NCI-H446 treated with DMSO at 0.1 percent for 48 hours (cell line): ENCODE results near the gene NFIA.
"Not testable (repeated sequence)": the region's sequence is repeated elsewhere in the genome, so short reads cannot be mapped to it uniquely, and the experiment has no call there.

ENCODE experiments used
- DNase-seq: peaks from one replicate; lab custom pipeline; 2025; lab: John Stamatoyannopoulos, UW

NFIA gene

DNA sequence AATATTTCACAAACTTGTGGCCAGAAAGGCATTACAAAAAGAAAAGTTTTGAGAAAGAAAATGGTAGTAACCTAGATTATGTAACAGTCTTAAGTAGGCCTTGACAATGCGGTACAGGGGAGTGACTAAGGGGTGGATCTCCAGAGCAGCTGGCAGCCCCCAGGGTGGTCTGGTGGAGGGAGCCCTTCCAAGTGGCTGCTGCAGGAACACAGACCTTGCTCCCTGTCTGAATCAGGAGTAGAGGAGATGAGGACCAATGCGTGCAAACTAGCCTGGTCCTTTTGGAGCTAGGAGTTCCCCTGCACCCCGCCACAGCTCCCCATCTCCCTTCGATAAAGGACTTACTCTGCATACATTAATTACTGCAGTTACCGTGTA lies 189.0 kb downstream of the NFIA start:
- no peak for DNase-seq

GRCh38 chr1:61273167-61273705 lies 190.9 kb downstream of the NFIA start:
- DNase-seq = no peak

GRCh38 chr1:61273861-61274260 lies 191.5 kb downstream of the NFIA start:
- no peak for DNase-seq

DNA sequence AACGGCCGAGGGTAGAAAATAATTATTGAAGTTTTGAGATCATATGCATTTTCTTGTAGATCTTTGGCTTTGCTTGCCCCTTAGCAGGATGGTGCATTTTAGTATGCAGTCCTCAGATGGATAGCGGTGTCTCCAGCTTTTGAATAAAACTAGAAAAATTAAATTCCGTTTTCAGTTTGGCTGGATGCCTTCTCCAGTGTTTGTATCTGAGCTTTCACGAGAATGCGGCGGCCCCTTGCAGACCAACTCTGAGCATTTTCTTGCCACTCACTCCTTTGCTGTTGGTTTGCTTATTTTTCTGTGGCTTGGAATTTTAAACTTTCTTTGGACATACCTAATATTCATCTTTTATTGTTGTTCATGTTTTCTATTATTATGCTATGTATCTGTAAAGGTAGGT lies 192.6 kb downstream of the NFIA start:
- DNase-seq = no peak

DNA sequence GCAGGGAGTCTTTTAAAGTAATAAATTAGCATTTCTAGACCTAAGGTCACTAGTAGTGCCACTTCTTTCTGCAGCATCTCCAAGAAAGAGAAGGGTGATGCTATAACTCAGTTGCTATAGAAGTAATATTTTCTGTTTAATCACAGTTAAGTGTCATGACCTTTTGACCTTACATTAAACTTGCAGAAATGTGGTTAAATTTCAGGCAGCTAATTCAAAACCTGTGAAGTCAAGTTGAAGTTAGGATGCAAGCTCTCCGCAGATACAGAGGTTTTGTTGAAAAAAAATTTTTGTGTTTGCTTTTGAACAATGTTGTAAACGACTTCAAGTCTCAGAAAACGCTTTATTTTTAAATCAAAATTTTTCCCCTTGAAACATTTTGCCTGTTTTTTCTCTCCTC lies 193.9 kb downstream of the NFIA start:
- DNase-seq = no peak

GRCh38 chr1:61277121-61277690 lies 194.8 kb downstream of the NFIA start:
- no peak for DNase-seq

DNA sequence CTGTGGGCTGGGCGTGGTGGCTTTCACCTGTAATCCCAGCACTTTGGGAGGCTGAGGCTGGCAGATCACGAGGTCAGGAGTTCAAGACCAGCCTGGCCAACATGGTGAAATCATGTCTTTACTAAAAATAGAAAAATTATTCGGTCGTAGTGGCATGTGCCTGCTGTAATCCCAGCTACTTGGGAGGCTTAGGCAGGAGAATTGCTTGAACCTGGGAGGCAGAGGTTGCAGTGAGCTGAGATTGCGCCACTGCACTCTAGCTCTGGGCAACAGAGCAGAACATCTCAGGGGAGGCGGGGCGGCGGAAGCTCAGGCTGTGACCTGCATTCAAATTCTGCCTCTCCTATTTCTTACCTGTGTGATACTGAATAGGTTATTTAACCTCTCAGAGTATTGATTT lies 196.1 kb downstream of the NFIA start:
- not testable (repeated sequence) for DNase-seq

- DNase-seq = no peak
Measured at GRCh38 chr1:61278966-61279365, 196.6 kb downstream of the NFIA start.

GRCh38 chr1:61279570-61279969 lies 197.2 kb downstream of the NFIA start:
- DNase-seq = peak; percentile 47

GRCh38 chr1:61280452-61280851 lies 198.1 kb downstream of the NFIA start:
- no peak for DNase-seq

DNA sequence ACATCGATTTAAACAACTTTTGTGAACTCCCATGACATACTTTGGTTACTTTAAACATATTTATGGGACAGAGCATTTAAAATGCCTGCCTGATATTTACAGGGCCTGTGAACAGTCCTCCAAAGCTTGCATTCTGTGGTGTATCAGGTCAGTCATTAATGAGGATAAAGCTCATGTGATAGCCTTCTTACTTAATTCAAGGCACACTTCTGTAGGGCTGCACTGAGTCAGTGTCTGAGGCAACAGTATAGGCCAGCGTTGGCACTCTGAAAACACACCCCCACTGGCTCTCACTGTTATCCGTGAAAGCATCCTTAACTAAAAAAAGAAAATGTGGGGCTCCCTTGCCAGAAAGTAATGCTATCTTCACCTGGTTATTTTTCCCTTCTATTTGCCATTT lies 200.0 kb downstream of the NFIA start:
- no peak for DNase-seq

- no peak for DNase-seq
Measured at GRCh38 chr1:61284248-61284854, 202.0 kb downstream of the NFIA start.

DNA sequence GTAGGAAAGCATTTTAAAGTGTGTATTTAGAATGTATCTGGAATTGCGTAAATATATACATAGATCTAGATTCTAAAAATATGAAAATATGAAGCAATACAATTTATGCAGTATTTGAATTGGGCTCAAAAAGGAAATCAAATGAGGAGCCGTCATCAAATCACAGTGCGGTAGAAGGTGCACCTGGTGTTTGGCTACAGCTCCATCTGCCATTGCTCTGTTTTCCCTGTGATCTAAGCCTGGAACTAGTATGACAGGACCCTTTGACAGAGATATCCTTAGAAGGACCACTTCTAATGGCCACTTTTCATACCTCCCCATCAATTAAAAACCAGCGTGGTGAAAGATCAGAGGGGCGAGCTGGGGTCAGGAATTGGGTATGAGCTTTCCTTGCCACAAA lies 202.6 kb downstream of the NFIA start:
- DNase-seq = no peak

- DNase-seq = no peak
Measured at GRCh38 chr1:61285371-61285885, 203.1 kb downstream of the NFIA start.

GRCh38 chr1:61287014-61287413 lies 204.7 kb downstream of the NFIA start:
- no peak for DNase-seq

GRCh38 chr1:61287734-61288133 lies 205.4 kb downstream of the NFIA start:
- no peak for DNase-seq

DNA sequence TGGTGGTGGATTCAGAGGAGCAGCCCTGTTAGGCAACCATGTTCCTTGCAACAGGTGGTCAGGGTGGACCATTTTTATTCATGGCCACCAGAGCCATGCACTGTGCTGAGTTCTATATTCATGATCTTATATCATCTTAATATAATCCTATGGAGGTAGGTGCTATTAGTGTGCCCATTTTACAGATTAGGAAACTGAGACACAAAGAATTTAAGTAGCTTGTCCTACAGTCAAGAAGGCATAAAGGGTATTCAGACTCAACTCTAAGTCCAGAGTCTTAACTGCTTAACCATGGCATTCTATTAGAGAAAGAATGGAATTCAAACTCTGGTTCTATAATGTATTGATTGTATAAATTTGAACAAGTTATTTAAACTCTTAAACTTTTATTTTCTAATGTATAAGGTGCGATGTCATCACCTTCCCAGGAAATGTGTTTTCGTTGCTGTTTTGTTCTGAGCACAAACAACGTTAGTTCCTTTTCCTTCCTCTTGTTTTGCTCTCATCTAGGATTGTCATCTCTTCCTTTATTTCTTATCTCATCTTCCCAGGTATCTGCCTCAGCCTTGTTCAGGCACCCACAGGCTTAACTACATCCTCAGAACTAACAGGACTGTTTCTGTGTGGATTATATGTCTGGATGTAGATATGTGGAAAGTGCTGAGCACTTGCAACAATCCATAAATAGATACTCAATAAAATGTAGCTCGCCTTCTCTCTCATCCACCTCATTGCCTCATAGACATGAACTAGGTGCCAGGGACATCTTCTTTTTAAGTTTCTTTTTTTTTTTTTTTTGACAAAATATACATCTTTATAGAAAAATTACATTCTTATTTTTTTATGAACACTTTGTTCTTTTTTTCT lies 207.1 kb downstream of the NFIA start:
- no peak for DNase-seq

GRCh38 chr1:61290525-61290924 lies 208.2 kb downstream of the NFIA start:
- DNase-seq = no peak

DNA sequence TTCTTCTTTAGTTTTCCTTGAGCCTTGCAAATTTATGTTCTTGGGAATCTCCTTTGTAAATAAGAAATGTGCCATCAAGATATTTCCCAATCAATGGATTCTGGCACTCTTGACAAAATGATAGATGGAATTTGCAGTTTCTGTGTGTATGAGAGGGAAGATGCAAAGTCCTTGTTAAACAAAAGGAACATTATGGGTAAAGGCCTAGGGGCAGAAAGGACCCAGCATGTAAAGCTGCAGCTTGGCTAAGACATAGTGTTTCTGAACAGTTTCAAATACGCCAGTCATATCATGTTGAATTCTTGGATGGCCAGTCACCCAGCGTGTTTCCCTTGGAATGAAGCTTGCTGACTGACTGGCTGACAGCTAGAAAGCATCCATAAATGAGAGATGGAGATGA lies 210.8 kb downstream of the NFIA start:
- no peak for DNase-seq

- no peak for DNase-seq
Measured at GRCh38 chr1:61293986-61294504, 211.7 kb downstream of the NFIA start.

DNA sequence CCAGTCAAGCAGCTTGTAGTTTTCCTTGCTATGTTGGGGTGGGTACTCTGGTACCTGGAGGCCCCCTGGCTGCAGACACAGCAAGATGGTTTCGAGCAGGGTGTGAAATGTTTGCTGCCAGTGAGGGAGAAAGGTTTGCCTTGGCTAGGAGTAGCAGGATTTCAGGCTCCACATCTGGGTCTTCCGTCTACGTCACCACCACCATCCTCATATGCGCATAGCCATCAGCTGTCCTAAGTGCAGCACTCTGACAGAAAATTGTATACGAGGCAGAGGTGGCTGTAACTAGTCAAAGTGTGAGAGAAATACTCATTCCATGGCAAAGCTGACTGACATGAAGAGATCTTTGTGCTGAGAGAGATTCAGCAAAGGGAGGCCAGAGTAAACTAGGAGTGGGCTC lies 212.6 kb downstream of the NFIA start:
- DNase-seq = no peak

- no peak for DNase-seq
Measured at GRCh38 chr1:61295818-61296537, 213.6 kb downstream of the NFIA start.
